Measurements from ENCODE around the gene UBE2E3.
"Not testable (repeated sequence)": the region's sequence is repeated elsewhere in the genome, so short reads cannot be mapped to it uniquely, and the experiment has no call there.

UBE2E3 gene

GRCh38 chr2:180980106-180980942 is at the start of gene UBE2E3:
TSS of gene UBE2E3 (plus strand) at chr2:180980605. CDS start at chr2:180982043, 1,438 bp downstream.
- peak within 1 kb of the TSS; percentile 98 for H3K4me3 Mint-ChIP-seq
- peaks cover 31% of the 10 kb centered on the region for H3K4me1 Mint-ChIP-seq (ENCODE audit: low read depth)
- no peaks in the 10 kb centered on the region for H3K9me3 Mint-ChIP-seq
- peaks cover 36% of the 10 kb centered on the region for H3K27me3 Mint-ChIP-seq (ENCODE audit: low read depth)
- peaks cover 16% of the 10 kb centered on the region for H3K36me3 Mint-ChIP-seq (ENCODE audit: low read depth)
- H3K27ac Mint-ChIP-seq = peak within 1 kb of the TSS; percentile 97

GRCh38 chr2:180931841-180932240 is 48.6 kb upstream of the UBE2E3 start:
- Mint-ChIP-seq H3K36me3 (ENCODE audit: low read depth) (no peaks in the 10 kb centered on the region), H3K27ac (no peak overlapping the region), H3K27me3 (ENCODE audit: low read depth) (peaks cover 28% of the 10 kb centered on the region), H3K4me1 (ENCODE audit: low read depth) (no peaks in the 10 kb centered on the region), H3K4me3 (no peak overlapping the region), H3K9me3 (no peaks in the 10 kb centered on the region)

DNA sequence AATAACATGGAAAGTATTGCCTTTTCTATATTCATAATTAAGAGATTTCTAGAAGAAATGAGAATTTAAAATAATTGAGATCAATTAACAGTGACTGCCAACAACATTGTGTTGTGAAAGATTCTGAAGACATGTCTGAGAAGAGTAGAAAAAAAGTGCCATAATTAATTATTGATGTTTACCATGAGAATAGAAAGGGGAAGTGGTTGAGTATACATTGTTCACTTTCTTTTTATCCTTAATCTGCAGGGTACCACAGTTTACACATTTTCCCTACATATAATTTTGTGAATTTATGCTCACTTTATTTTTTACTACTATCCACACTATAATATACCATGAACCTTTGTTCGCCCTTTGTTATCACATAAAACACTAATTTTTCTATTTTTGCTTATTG is 47.1 kb upstream of the UBE2E3 start:
- Mint-ChIP-seq H3K9me3 (peaks cover 9% of the 10 kb centered on the region), H3K27ac (no peak overlapping the region), H3K36me3 (ENCODE audit: low read depth) (no peaks in the 10 kb centered on the region), H3K4me3 (no peak overlapping the region), H3K27me3 (ENCODE audit: low read depth) (peaks cover 20% of the 10 kb centered on the region), H3K4me1 (ENCODE audit: low read depth) (peaks cover 8% of the 10 kb centered on the region)

GRCh38 chr2:180934911-180935310 is 45.5 kb upstream of the UBE2E3 start:
- no peak overlapping the region for H3K4me3 Mint-ChIP-seq
- no peaks in the 10 kb centered on the region for H3K36me3 Mint-ChIP-seq (ENCODE audit: low read depth)
- H3K27me3 Mint-ChIP-seq (ENCODE audit: low read depth) = peaks cover 17% of the 10 kb centered on the region
- peaks cover 10% of the 10 kb centered on the region for H3K4me1 Mint-ChIP-seq (ENCODE audit: low read depth)
- H3K27ac Mint-ChIP-seq = no peak overlapping the region
- H3K9me3 Mint-ChIP-seq = peaks cover 9% of the 10 kb centered on the region

DNA sequence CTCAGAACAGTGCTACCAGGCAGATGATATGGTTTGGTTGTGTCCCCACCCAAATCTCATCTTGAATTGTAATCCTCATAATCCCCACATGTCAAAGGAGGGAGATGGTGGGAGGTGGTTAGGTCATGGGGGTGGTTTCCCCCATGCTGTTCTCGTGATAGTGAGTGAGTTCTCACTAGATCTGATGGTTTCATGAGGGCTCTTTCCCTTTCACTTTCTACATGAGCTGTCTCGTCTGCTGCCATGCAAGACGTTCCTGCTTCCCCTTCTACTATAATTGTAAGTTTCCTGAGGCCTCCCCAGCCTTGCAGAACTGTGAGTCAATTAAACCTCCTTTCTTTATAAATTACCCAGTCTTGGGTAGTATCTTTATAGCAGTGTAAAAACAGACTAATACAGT is 42.9 kb upstream of the UBE2E3 start:
- Mint-ChIP-seq H3K27me3 (ENCODE audit: low read depth) (peaks cover 17% of the 10 kb centered on the region), H3K4me1 (ENCODE audit: low read depth) (peaks cover 10% of the 10 kb centered on the region)
- not testable (repeated sequence) for H3K27ac Mint-ChIP-seq; H3K9me3 Mint-ChIP-seq; H3K36me3 Mint-ChIP-seq (ENCODE audit: low read depth); H3K4me3 Mint-ChIP-seq

- no peak overlapping the region for H3K27ac Mint-ChIP-seq
- peaks cover 9% of the 10 kb centered on the region for H3K9me3 Mint-ChIP-seq
- H3K27me3 Mint-ChIP-seq (ENCODE audit: low read depth) = peaks cover 17% of the 10 kb centered on the region
- H3K4me3 Mint-ChIP-seq = no peak overlapping the region
- H3K36me3 Mint-ChIP-seq (ENCODE audit: low read depth) = no peaks in the 10 kb centered on the region
- H3K4me1 Mint-ChIP-seq (ENCODE audit: low read depth) = peaks cover 10% of the 10 kb centered on the region
Observed at GRCh38 chr2:180938451-180938850, 42.0 kb upstream of the UBE2E3 start.

- Mint-ChIP-seq H3K4me1 (ENCODE audit: low read depth) (peaks cover 2% of the 10 kb centered on the region), H3K27me3 (ENCODE audit: low read depth) (peaks cover 12% of the 10 kb centered on the region), H3K9me3 (no peaks in the 10 kb centered on the region), H3K4me3 (no peak overlapping the region), H3K27ac (no peak overlapping the region), H3K36me3 (ENCODE audit: low read depth) (no peaks in the 10 kb centered on the region)
Observed at GRCh38 chr2:180943275-180943674, 37.1 kb upstream of the UBE2E3 start.

- H3K27ac Mint-ChIP-seq = no peak overlapping the region
- no peaks in the 10 kb centered on the region for H3K9me3 Mint-ChIP-seq
Observed at GRCh38 chr2:180944372-180944771, 36.0 kb upstream of the UBE2E3 start.

DNA sequence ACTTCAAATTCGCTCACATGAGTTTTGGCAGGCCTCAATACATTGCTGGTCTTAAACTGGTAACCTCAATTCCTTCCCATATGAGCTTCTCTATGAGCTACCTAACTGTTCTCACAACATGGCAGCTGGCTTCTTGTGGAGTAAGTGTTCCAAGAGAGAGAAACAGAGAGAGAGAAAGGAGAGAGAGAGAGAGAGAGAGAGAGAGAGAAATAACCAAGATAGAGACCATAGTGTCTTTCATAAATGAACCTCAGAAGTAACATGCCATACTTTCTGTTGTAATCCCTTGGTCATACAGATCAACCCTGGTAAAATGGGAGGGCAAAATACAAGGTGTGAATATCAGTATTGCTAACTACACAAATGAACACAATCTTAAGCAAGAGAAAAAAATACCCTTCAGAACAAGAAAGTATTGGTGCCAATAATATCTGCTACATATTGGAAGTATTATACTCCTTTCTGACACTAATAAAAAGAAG is 33.2 kb upstream of the UBE2E3 start:
- no peak overlapping the region for H3K27ac Mint-ChIP-seq
- H3K4me1 Mint-ChIP-seq (ENCODE audit: low read depth) = no peaks in the 10 kb centered on the region
- no peaks in the 10 kb centered on the region for H3K36me3 Mint-ChIP-seq (ENCODE audit: low read depth)
- H3K4me3 Mint-ChIP-seq = no peak overlapping the region
- no peaks in the 10 kb centered on the region for H3K9me3 Mint-ChIP-seq
- H3K27me3 Mint-ChIP-seq (ENCODE audit: low read depth) = peaks cover 28% of the 10 kb centered on the region

More at GRCh38 chr2:180944372-180944771, 36.0 kb upstream of the UBE2E3 start:
- Mint-ChIP-seq H3K27me3 (ENCODE audit: low read depth) (peaks cover 13% of the 10 kb centered on the region), H3K36me3 (ENCODE audit: low read depth) (no peaks in the 10 kb centered on the region), H3K4me3 (no peak overlapping the region), H3K4me1 (ENCODE audit: low read depth) (no peaks in the 10 kb centered on the region)

DNA sequence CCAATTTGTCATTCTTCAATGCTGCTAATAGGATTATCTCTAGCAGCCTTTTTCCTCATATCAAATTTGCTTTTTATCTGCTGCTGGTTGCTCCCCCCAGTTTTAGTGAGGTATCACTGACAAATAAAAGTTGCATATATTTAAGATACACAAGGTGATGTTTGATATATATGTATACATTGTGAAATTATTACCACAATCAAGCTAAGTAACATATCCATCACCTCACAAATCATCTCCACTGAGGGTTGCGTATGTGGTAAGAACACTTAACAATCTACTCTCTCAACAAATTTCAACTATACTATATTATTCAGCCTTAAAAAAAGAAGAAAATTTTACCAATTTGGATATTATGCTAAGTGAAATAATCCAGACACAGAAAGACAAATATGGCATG is 30.5 kb upstream of the UBE2E3 start:
- Mint-ChIP-seq H3K36me3 (ENCODE audit: low read depth) (no peaks in the 10 kb centered on the region), H3K27me3 (ENCODE audit: low read depth) (peaks cover 28% of the 10 kb centered on the region), H3K4me1 (ENCODE audit: low read depth) (no peaks in the 10 kb centered on the region), H3K9me3 (no peaks in the 10 kb centered on the region), H3K27ac (no peak overlapping the region), H3K4me3 (no peak overlapping the region)

GRCh38 chr2:180952082-180952481 is 28.3 kb upstream of the UBE2E3 start:
- Mint-ChIP-seq H3K36me3 (ENCODE audit: low read depth) (no peaks in the 10 kb centered on the region), H3K4me1 (ENCODE audit: low read depth) (no peaks in the 10 kb centered on the region), H3K27ac (no peak overlapping the region), H3K27me3 (ENCODE audit: low read depth) (peaks cover 28% of the 10 kb centered on the region), H3K4me3 (no peak overlapping the region), H3K9me3 (no peaks in the 10 kb centered on the region)

- Mint-ChIP-seq H3K4me1 (ENCODE audit: low read depth) (no peaks in the 10 kb centered on the region), H3K9me3 (no peaks in the 10 kb centered on the region), H3K27ac (no peak overlapping the region), H3K4me3 (no peak overlapping the region), H3K27me3 (ENCODE audit: low read depth) (peaks cover 29% of the 10 kb centered on the region), H3K36me3 (ENCODE audit: low read depth) (no peaks in the 10 kb centered on the region)
Observed at GRCh38 chr2:180952731-180953336, 27.6 kb upstream of the UBE2E3 start.

DNA sequence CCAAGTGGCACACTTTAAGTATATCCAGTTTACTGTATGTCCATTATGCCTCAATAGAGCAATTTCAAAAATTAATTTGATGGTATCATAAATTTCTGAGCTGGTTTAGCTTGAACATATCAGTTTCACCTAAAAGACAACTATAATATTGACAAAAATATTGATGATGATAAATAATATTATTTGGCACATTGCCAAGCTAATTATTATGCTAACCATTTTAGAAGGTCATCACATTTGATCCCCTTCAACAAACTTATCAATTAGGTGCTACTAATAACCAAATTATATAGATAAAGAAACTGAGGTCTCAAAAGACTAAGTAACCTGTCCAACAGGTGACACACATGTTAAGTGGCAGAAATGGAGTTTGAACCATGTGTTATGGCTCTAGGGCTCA is 26.9 kb upstream of the UBE2E3 start:
- no peaks in the 10 kb centered on the region for H3K4me1 Mint-ChIP-seq (ENCODE audit: low read depth)
- H3K27ac Mint-ChIP-seq = no peak overlapping the region
- no peaks in the 10 kb centered on the region for H3K9me3 Mint-ChIP-seq
- H3K27me3 Mint-ChIP-seq (ENCODE audit: low read depth) = peaks cover 28% of the 10 kb centered on the region
- no peak overlapping the region for H3K4me3 Mint-ChIP-seq
- H3K36me3 Mint-ChIP-seq (ENCODE audit: low read depth) = no peaks in the 10 kb centered on the region

DNA sequence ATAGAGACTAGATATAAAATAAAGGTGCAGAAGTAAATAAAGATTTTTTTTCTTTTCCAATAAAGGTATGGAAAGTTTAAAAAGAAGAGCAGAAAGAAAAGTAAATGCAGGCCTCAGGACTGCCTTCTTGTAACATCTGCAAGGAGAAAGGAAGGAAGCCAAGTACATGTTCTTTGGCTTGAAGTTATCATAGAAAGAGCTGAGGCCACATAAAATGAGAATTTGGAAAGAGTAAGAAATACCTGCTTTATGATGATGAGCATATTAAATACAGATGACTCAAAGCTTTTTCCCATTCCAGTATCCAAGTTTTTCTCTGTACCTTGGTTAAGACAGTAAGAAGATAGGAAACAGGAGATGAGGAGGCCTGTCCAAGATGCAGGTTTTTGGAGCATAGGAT is 25.3 kb upstream of the UBE2E3 start:
- Mint-ChIP-seq H3K27me3 (ENCODE audit: low read depth) (peaks cover 25% of the 10 kb centered on the region), H3K36me3 (ENCODE audit: low read depth) (no peaks in the 10 kb centered on the region), H3K9me3 (no peaks in the 10 kb centered on the region), H3K4me1 (ENCODE audit: low read depth) (no peaks in the 10 kb centered on the region), H3K27ac (no peak overlapping the region), H3K4me3 (no peak overlapping the region)

DNA sequence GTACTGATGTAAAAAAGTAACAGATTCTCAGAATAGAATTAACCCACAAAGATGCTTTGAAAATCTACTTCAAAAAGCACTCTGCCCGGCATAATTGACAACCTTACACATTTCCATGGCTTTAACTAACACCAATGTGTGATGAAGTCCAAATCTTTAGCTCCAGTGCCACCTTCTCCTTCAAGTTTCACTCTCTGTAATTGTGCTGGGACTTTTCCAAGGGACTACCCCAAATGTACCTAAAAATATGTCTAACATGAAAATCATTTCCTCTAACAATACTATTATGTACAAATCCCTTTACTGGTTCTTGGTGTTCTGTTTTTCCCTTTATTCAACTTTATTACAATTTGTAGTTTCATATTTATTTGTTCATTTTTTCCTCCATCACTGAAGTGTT is 20.6 kb upstream of the UBE2E3 start:
- peaks cover 20% of the 10 kb centered on the region for H3K27me3 Mint-ChIP-seq (ENCODE audit: low read depth)
- no peak overlapping the region for H3K4me3 Mint-ChIP-seq
- no peaks in the 10 kb centered on the region for H3K4me1 Mint-ChIP-seq (ENCODE audit: low read depth)
- H3K9me3 Mint-ChIP-seq = no peaks in the 10 kb centered on the region
- no peak overlapping the region for H3K27ac Mint-ChIP-seq
- no peaks in the 10 kb centered on the region for H3K36me3 Mint-ChIP-seq (ENCODE audit: low read depth)
